DND-41 (cell line): ENCODE data around the gene NXNL1.

Experiments used
- ATAC-seq: fragments of 200-7000 bp; cut with Tn5 transposase; 3 replicates; pipeline ENCODE4 v1.9.1; 2021; ENCODE audit warnings: low read depth; ENCODE audit not compliant: insufficient read depth
- DNase-seq: peaks from one replicate; pipeline ENCODE4 v3.0.0-alpha.2; 2020
- H2AFZ ChIP-seq: 2 replicates; pipeline ENCODE4 v1.6.0; 2012; ENCODE audit warnings: low read depth, low read length
- H3K27ac ChIP-seq: 2 replicates; pipeline ENCODE4 v1.5.1; 2012; ENCODE audit warnings: low read length, inconsistent platforms
- H3K27me3 ChIP-seq: fragments of 200-600 bp; sonication (generic); 2 replicates; pipeline ENCODE4 v1.6.0; 2012; ENCODE audit warnings: low read length, mild to moderate bottlenecking, inconsistent platforms; ENCODE audit not compliant: insufficient read depth, poor library complexity
- H3K36me3 ChIP-seq: 2 replicates; pipeline ENCODE4 v1.5.1; 2012; ENCODE audit warnings: low read length, inconsistent platforms; ENCODE audit not compliant: insufficient read depth
- H3K4me1 ChIP-seq: 2 replicates; pipeline ENCODE4 v1.5.1; 2012; ENCODE audit warnings: mild to moderate bottlenecking, low read length; ENCODE audit not compliant: insufficient read depth
- H3K4me2 ChIP-seq: 2 replicates; pipeline ENCODE4 v1.6.0; 2012; ENCODE audit warnings: mild to moderate bottlenecking, moderate library complexity, low read length, inconsistent platforms; ENCODE audit not compliant: insufficient read depth
- H3K4me3 ChIP-seq, 2 experiments: fragments of 200-600 bp in 1 of 2; shearing (Covaris generic) in 1 of 2; 2 replicates each; pipeline ENCODE4 v1.5.1; 2012 to 2016; ENCODE audit warnings: inconsistent platforms in 2 of 2, low read length in 2 of 2, mild to moderate bottlenecking in 2 of 2, low read depth in 1 of 2, moderate library complexity in 1 of 2
- H3K79me2 ChIP-seq: 2 replicates; pipeline ENCODE4 v1.6.0; 2012; ENCODE audit warnings: low read length, inconsistent platforms; ENCODE audit not compliant: insufficient read depth
- H3K9ac ChIP-seq: 2 replicates; pipeline ENCODE4 v1.6.0; 2012; ENCODE audit warnings: low read depth, mild to moderate bottlenecking, inconsistent platforms, low read length, moderate library complexity
- H3K9me3 ChIP-seq: 2 replicates; pipeline ENCODE4 v1.5.1; 2012; ENCODE audit warnings: low read length, moderate library complexity, mild to moderate bottlenecking, inconsistent platforms; ENCODE audit not compliant: insufficient read depth, severe bottlenecking
- H4K20me1 ChIP-seq: 2 replicates; pipeline ENCODE4 v1.6.0; 2012; ENCODE audit warnings: low read length; ENCODE audit not compliant: insufficient read depth
- EZH2 ChIP-seq: IDR thresholded peaks from 3 replicates; pipeline ENCODE4 v1.6.1; 2012; ENCODE audit warnings: borderline replicate concordance, low read depth, mild to moderate bottlenecking, moderate library complexity, low read length, inconsistent platforms; ENCODE audit not compliant: severe bottlenecking
- TF ChIP-seq, protein P1 (sequence below): IDR thresholded peaks from 2 replicates; pipeline ENCODE4 v1.5.1; 2012; ENCODE audit warnings: borderline replicate concordance, low read length, moderate library complexity, mild to moderate bottlenecking; ENCODE audit not compliant: poor library complexity, severe bottlenecking; ENCODE audit errors: extremely low read depth

The NXNL1 gene

GRCh38 chr19:17423429-17424208 lies 37.1 kb downstream of the NXNL1 start:
- peaks cover 15% of the 10 kb centered on the region for H3K79me2 ChIP-seq
- no peak overlapping the region for H3K27ac ChIP-seq
- no peak for ATAC-seq
- no peak overlapping the region for H3K4me3 ChIP-seq
- peaks cover 18% of the 10 kb centered on the region for H3K4me1 ChIP-seq
- H3K4me2 ChIP-seq = no peak overlapping the region
- TF ChIP-seq, protein P1, sequence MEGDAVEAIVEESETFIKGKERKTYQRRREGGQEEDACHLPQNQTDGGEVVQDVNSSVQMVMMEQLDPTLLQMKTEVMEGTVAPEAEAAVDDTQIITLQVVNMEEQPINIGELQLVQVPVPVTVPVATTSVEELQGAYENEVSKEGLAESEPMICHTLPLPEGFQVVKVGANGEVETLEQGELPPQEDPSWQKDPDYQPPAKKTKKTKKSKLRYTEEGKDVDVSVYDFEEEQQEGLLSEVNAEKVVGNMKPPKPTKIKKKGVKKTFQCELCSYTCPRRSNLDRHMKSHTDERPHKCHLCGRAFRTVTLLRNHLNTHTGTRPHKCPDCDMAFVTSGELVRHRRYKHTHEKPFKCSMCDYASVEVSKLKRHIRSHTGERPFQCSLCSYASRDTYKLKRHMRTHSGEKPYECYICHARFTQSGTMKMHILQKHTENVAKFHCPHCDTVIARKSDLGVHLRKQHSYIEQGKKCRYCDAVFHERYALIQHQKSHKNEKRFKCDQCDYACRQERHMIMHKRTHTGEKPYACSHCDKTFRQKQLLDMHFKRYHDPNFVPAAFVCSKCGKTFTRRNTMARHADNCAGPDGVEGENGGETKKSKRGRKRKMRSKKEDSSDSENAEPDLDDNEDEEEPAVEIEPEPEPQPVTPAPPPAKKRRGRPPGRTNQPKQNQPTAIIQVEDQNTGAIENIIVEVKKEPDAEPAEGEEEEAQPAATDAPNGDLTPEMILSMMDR = no peak
- no peak for TF ChIP-seq EZH2
- H4K20me1 ChIP-seq = no peaks in the 10 kb centered on the region
- no peak overlapping the region for H3K9ac ChIP-seq
- H3K36me3 ChIP-seq = peaks cover 14% of the 10 kb centered on the region
- DNase-seq = no peak
- H3K9me3 ChIP-seq = no peaks in the 10 kb centered on the region
- H3K27me3 ChIP-seq = no peaks in the 10 kb centered on the region
- no peak overlapping the region for H2AFZ ChIP-seq

- H4K20me1 ChIP-seq = no peaks in the 10 kb centered on the region
- ATAC-seq (no peak), DNase-seq (no peak)
- no peak overlapping the region for H3K9ac ChIP-seq
- H3K27me3 ChIP-seq = no peaks in the 10 kb centered on the region
- peaks cover 19% of the 10 kb centered on the region for H3K4me1 ChIP-seq
- no peak overlapping the region for H3K27ac ChIP-seq
- no peak overlapping the region for H3K4me2 ChIP-seq
- H3K36me3 ChIP-seq = peaks cover 14% of the 10 kb centered on the region
- TF ChIP-seq EZH2 = no peak
- TF ChIP-seq, protein P1 = no peak
- no peak overlapping the region for H2AFZ ChIP-seq
- no peak overlapping the region for H3K4me3 ChIP-seq
- no peaks in the 10 kb centered on the region for H3K9me3 ChIP-seq
- peaks cover 15% of the 10 kb centered on the region for H3K79me2 ChIP-seq
Measured at GRCh38 chr19:17421942-17422341, 38.8 kb downstream of the NXNL1 start.

GRCh38 chr19:17420475-17420924 lies 40.2 kb downstream of the NXNL1 start:
- no peak for TF ChIP-seq EZH2
- TF ChIP-seq, protein P1 = no peak
- H3K36me3 ChIP-seq = peaks cover 14% of the 10 kb centered on the region
- H3K27ac ChIP-seq = peak overlapping the region; percentile 60
- no peaks in the 10 kb centered on the region for H3K27me3 ChIP-seq
- peak overlapping the region; percentile 91 for H3K4me2 ChIP-seq
- H2AFZ ChIP-seq = peak overlapping the region; percentile 83
- no peaks in the 10 kb centered on the region for H3K9me3 ChIP-seq
- H4K20me1 ChIP-seq = no peaks in the 10 kb centered on the region
- peak overlapping the region; percentile 69 for H3K9ac ChIP-seq
- peaks cover 19% of the 10 kb centered on the region for H3K4me1 ChIP-seq
- no peak for ATAC-seq
- H3K79me2 ChIP-seq = peaks cover 15% of the 10 kb centered on the region
- peak; percentile 16 for DNase-seq
- peak overlapping the region; percentile 66 to 67; a peak in 3 of 4 replicates for H3K4me3 ChIP-seq
